Gastroesophageal sphincter (tissue), 4 donors: Measurements from ENCODE around the gene ITGA8. TPM values are rescaled to one million over a fixed set of nuclear protein-coding genes. Genes with fewer than 3 reads are reported as not detected.

ENCODE experiments used
- ATAC-seq: fragments of 150-250 bp; one replicate; pipeline ENCODE4 v1.9.1; 2016; ENCODE audit warnings: mild to moderate bottlenecking, moderate library complexity
- H3K27ac ChIP-seq, 4 donors: fragments of 200-600 bp; sonication (generic) in 3 of 4; 1 replicate in 3 of 4; 2 replicates in 1 of 4; pipeline ENCODE4 v1.5.1; 2016 to 2019
- H3K27me3 ChIP-seq: fragments of 200-600 bp; sonication (generic); one replicate; pipeline ENCODE4 v1.5.1; 2019
- H3K36me3 ChIP-seq, 2 donors: fragments of 200-600 bp; sonication (generic); one replicate each; pipeline ENCODE4 v1.5.1; 2019; ENCODE audit warnings: control low read depth in 1 of 2
- H3K4me1 ChIP-seq, 3 donors: fragments of 200-600 bp; sonication (generic); 1 replicate in 2 of 3; 2 replicates in 1 of 3; pipeline ENCODE4 v1.5.1; 2016 to 2019; ENCODE audit warnings: control low read depth in 2 of 3
- H3K4me3 ChIP-seq, 2 donors: fragments of 200-600 bp; sonication (generic); one replicate each; pipeline ENCODE4 v1.5.1; 2019; ENCODE audit warnings: mild to moderate bottlenecking in 1 of 2, moderate library complexity in 1 of 2
- H3K9me3 ChIP-seq, 3 donors: fragments of 200-600 bp; sonication (generic); one replicate each; pipeline ENCODE4 v1.5.1; 2017 to 2019; ENCODE audit warnings: control low read depth in 2 of 3
- CTCF ChIP-seq, 4 experiments: fragments of 200-600 bp in 2 of 4; fragments of 450-650 bp in 2 of 4; sonication (generic) in 1 of 4; IDR thresholded peaks; one replicate each; pipeline ENCODE4 v1.5.1; 2017 to 2019; ENCODE audit warnings: antibody characterized with exemption in 4 of 4, mild to moderate bottlenecking in 2 of 4, moderate library complexity in 2 of 4
- EP300 ChIP-seq: sonication (generic); formaldehyde crosslinking; IDR thresholded peaks from one replicate; pipeline ENCODE4 v1.6.1; 2017; ENCODE audit warnings: antibody characterized with exemption, mild to moderate bottlenecking
- POLR2A ChIP-seq, 2 donors: fragments of 450-650 bp; IDR thresholded peaks; one replicate each; pipeline ENCODE4 v1.6.1; 2017; ENCODE audit warnings: antibody characterized with exemption in 2 of 2, mild to moderate bottlenecking in 2 of 2, moderate library complexity in 1 of 2
- POLR2AphosphoS5 ChIP-seq: sonication (generic); formaldehyde crosslinking; IDR thresholded peaks from one replicate; pipeline ENCODE4 v1.6.1; 2017; ENCODE audit warnings: antibody characterized with exemption
- WGBS, 2 donors: methylation state at CpG; one replicate each; pipeline ENCODE4 v1.1.5; 2018; ENCODE audit warnings: low coverage in 1 of 2; 5-methylcytosine and 5-hydroxymethylcytosine counted together
- total RNA-seq, 4 donors: library from RNA; depleted of rRNA; stranded (reverse); fragments of >200 nt; gene quantifications; one replicate each; pipeline ENCODE4 v1.1.0, GENCODE V29; 2016

ITGA8 gene
- total RNA-seq, 4 donors from 2014 or later, result 37.6 to 667 (median 310) TPM

- ATAC-seq, result no peak
- TF ChIP-seq POLR2A (IDR thresholded peaks at IDR 0.05) (no peak), EP300 (no peak), POLR2AphosphoS5 (no peak), CTCF (IDR thresholded peaks at IDR 0.05) (no peak)
- Histone ChIP-seq H3K36me3 (no peaks in the 10 kb centered on the region), H3K4me1 (no peaks in the 10 kb centered on the region), H3K9me3 (no peaks in the 10 kb centered on the region), H3K27ac (no peak overlapping the region), H3K4me3 (no peak overlapping the region), H3K27me3 (no peaks in the 10 kb centered on the region)
- 88 to 91% methylated on average over 3 of the region's 3 CpGs for WGBS, 2 donors
Observed at GRCh38 chr10:15747632-15748031, 27.9 kb upstream of the ITGA8 start.

- Histone ChIP-seq H3K27ac (no peak overlapping the region), H3K4me3 (no peak overlapping the region), H3K9me3 (no peaks in the 10 kb centered on the region), H3K36me3 (no peaks in the 10 kb centered on the region), H3K27me3 (no peaks in the 10 kb centered on the region), H3K4me1 (no peaks in the 10 kb centered on the region)
- TF ChIP-seq CTCF (IDR thresholded peaks at IDR 0.05) (no peak), POLR2AphosphoS5 (no peak), EP300 (no peak), POLR2A (IDR thresholded peaks at IDR 0.05) (no peak)
- WGBS, 2 donors, result 25% methylated on average over 1 of the region's 1 CpG; no CpG with 5 or more reads in 1 of the 2 donors
- ATAC-seq, result peak; percentile 58
Observed at GRCh38 chr10:15745751-15746150, 26.0 kb upstream of the ITGA8 start.

GRCh38 chr10:15744217-15744865 is 24.6 kb upstream of the ITGA8 start:
- no peak for TF ChIP-seq POLR2AphosphoS5
- TF ChIP-seq EP300, result no peak
- TF ChIP-seq CTCF (IDR thresholded peaks at IDR 0.05), result peak in 2 of 4 experiments; percentile 33 to 41
- 40 to 45% methylated on average over 5 to 6 of the region's 7 CpGs for WGBS, 2 donors
- no peaks in the 10 kb centered on the region for H3K9me3 ChIP-seq
- H3K27me3 ChIP-seq, result no peaks in the 10 kb centered on the region
- no peak for ATAC-seq
- no peak overlapping the region for H3K27ac ChIP-seq
- no peak overlapping the region for H3K4me3 ChIP-seq
- H3K4me1 ChIP-seq, result peaks cover 0 to 2% (median 0%) of the 10 kb centered on the region in 3 donors
- no peaks in the 10 kb centered on the region for H3K36me3 ChIP-seq

GRCh38 chr10:15743443-15743842 is 23.7 kb upstream of the ITGA8 start:
- no peak overlapping the region for H3K27ac ChIP-seq
- WGBS, 2 donors, result 60% methylated on average over 1 of the region's 2 CpGs; no CpG with 5 or more reads in 1 of the 2 donors
- H3K27me3 ChIP-seq, result no peaks in the 10 kb centered on the region
- H3K9me3 ChIP-seq, result no peaks in the 10 kb centered on the region
- no peaks in the 10 kb centered on the region for H3K36me3 ChIP-seq
- no peak for ATAC-seq
- H3K4me3 ChIP-seq, result no peak overlapping the region
- TF ChIP-seq CTCF (IDR thresholded peaks at IDR 0.05) (no peak), POLR2A (IDR thresholded peaks at IDR 0.05) (no peak), POLR2AphosphoS5 (no peak), EP300 (no peak)
- peaks cover 0 to 10% (median under 1%) of the 10 kb centered on the region in 3 donors for H3K4me1 ChIP-seq

GRCh38 chr10:15742836-15743235 is 23.1 kb upstream of the ITGA8 start:
- WGBS, 2 donors, result 20 to 81% methylated on average over 1 to 3 of the region's 3 CpGs
- Histone ChIP-seq H3K36me3 (no peaks in the 10 kb centered on the region), H3K27ac (no peak overlapping the region), H3K4me1 (peaks cover 0 to 16% (median 4%) of the 10 kb centered on the region in 3 donors), H3K27me3 (no peaks in the 10 kb centered on the region), H3K9me3 (no peaks in the 10 kb centered on the region), H3K4me3 (no peak overlapping the region)
- TF ChIP-seq POLR2AphosphoS5 (no peak), EP300 (no peak), POLR2A (IDR thresholded peaks at IDR 0.05) (no peak), CTCF (IDR thresholded peaks at IDR 0.05) (no peak)
- no peak for ATAC-seq
